IPS-NIHi7 (cell line): ENCODE measurements around the gene KCNJ5.
"Not testable (repeated sequence)": the region's sequence is repeated elsewhere in the genome, so short reads cannot be mapped to it uniquely, and the experiment has no call there.

Source experiments
- DNase-seq: peaks from one replicate; pipeline ENCODE4 v3.0.0; 2012; ENCODE audit warnings: mixed read lengths; ENCODE audit errors: extremely low spot score

KCNJ5 gene

GRCh38 chr11:128911701-128912100, 20.5 kb downstream of the KCNJ5 start:
- no peak for DNase-seq

GRCh38 chr11:128913806-128914205, 22.6 kb downstream of the KCNJ5 start:
- DNase-seq, result no peak

- no peak for DNase-seq
Observed at GRCh38 chr11:128914216-128915148, 23.3 kb downstream of the KCNJ5 start.

GRCh38 chr11:128915149-128915521, 24.0 kb downstream of the KCNJ5 start:
- DNase-seq, result no peak

- DNase-seq, result no peak
Observed at GRCh38 chr11:128916037-128916572, 24.9 kb downstream of the KCNJ5 start.

GRCh38 chr11:128916681-128917080, 25.5 kb downstream of the KCNJ5 start:
- no peak for DNase-seq

GRCh38 chr11:128917144-128917724, 26.1 kb downstream of the KCNJ5 start:
- no peak for DNase-seq

- no peak for DNase-seq
Observed at GRCh38 chr11:128919216-128919615, 28.1 kb downstream of the KCNJ5 start.

GRCh38 chr11:128919635-128920034, 28.5 kb downstream of the KCNJ5 start:
- not testable (repeated sequence) for DNase-seq

GRCh38 chr11:128920666-128921065, 29.5 kb downstream of the KCNJ5 start:
- no peak for DNase-seq

- no peak for DNase-seq
Observed at GRCh38 chr11:128921793-128922192, 30.6 kb downstream of the KCNJ5 start.

GRCh38 chr11:128924104-128924503, 32.9 kb downstream of the KCNJ5 start:
- DNase-seq, result no peak

- DNase-seq, result no peak
Observed at GRCh38 chr11:128924510-128925249, 33.5 kb downstream of the KCNJ5 start.

- no peak for DNase-seq
Observed at GRCh38 chr11:128925250-128925600, 34.1 kb downstream of the KCNJ5 start.

GRCh38 chr11:128926000-128926399, 34.8 kb downstream of the KCNJ5 start:
- DNase-seq, result no peak

GRCh38 chr11:128926437-128927107, 35.4 kb downstream of the KCNJ5 start:
- DNase-seq, result no peak

- no peak for DNase-seq
Observed at GRCh38 chr11:128927108-128927461, 35.9 kb downstream of the KCNJ5 start.

- DNase-seq, result no peak
Observed at GRCh38 chr11:128927683-128928336, 36.7 kb downstream of the KCNJ5 start.

- no peak for DNase-seq
Observed at GRCh38 chr11:128928400-128928799, 37.2 kb downstream of the KCNJ5 start.

GRCh38 chr11:128929468-128929867, 38.3 kb downstream of the KCNJ5 start:
- DNase-seq, result peak; percentile 49

GRCh38 chr11:128929991-128930390, 38.8 kb downstream of the KCNJ5 start:
- DNase-seq, result no peak
